ENCODE measurements around the gene DLGAP4.

The DLGAP4 gene

DNA sequence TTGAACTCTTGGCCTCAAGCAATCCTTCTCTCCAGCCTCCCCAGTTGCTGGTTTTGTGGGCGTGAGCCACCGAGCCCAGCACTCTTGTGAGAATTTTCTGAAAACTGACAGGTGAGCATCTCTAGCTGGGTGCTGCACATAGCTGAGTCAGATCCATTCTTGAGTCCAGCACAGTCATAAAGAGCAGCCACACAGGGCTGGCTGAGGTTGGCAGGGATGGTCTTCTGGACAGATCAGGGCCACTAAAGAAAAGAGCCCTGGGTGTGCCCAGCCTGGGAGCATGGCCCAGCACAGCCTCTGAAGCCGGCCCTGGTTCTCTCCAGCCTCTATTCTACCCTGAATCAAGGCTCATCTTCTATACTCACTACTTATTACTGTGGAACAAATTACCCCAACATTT is 11.5 kb downstream of the DLGAP4 start:
- no peak overlapping the region for H3K4me3 ChIP-seq (ENCODE audit: control insufficient read depth, low read depth, low read length)
- no peak for DNase-seq (ENCODE audit: low read depth)
- TF ChIP-seq, protein P1, sequence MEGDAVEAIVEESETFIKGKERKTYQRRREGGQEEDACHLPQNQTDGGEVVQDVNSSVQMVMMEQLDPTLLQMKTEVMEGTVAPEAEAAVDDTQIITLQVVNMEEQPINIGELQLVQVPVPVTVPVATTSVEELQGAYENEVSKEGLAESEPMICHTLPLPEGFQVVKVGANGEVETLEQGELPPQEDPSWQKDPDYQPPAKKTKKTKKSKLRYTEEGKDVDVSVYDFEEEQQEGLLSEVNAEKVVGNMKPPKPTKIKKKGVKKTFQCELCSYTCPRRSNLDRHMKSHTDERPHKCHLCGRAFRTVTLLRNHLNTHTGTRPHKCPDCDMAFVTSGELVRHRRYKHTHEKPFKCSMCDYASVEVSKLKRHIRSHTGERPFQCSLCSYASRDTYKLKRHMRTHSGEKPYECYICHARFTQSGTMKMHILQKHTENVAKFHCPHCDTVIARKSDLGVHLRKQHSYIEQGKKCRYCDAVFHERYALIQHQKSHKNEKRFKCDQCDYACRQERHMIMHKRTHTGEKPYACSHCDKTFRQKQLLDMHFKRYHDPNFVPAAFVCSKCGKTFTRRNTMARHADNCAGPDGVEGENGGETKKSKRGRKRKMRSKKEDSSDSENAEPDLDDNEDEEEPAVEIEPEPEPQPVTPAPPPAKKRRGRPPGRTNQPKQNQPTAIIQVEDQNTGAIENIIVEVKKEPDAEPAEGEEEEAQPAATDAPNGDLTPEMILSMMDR (conservative IDR thresholded peaks at IDR 0.05; ENCODE audit: control insufficient read depth, insufficient read depth, low read depth, low read length): no peak

- TF ChIP-seq, protein P1 (conservative IDR thresholded peaks at IDR 0.05; ENCODE audit: control insufficient read depth, insufficient read depth, low read depth, low read length): no peak
- no peak overlapping the region for H3K4me3 ChIP-seq (ENCODE audit: control insufficient read depth, low read depth, low read length)
- no peak for DNase-seq (ENCODE audit: low read depth)
These were observed 12.0 kb downstream of the DLGAP4 start for GRCh38 chr20:36318166-36318565.

DNA sequence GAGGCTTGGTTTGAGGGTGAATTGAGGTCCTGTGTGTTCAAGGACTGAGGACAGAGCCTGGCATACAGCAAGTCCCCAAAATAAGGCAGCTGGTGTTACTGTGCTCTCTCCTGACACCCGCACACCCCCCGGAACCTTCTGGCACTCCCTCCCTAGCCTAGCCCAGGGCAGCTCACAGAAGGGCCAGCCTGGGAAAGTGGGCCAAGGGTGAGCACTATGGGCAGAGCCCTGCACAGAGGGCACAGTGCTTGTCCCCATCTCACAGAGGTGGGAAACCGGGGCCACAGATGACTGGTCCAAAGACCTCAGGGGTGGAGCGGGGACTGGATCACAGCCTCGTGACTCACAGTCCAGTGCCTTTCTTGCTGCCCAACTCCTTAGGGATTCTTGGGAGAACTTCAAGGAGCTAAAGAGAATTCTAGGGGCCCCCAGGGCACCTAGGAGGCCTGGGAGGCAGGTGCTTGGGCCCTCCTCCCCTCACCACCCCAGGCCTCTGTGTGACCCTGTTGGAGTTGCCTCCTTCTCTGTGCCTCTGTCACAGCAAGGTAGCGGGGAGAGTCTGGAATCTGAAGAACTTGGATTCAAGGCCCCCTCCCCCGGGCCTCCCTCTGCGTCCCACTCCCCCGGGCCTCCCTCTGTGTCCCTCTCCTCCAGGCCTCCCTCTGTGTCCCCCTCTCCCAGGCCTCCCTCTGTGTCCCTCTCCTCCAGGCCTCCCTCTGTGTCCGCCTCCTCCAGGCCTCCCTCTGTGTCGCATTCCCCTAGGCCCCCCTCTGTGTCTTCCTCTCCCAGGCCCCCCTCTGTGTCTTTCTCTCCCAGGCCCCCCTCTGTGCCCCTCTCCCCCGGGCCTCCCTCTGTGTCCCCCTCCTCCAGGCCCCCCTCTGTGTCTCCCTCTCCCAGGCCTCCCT is 13.5 kb downstream of the DLGAP4 start:
- TF ChIP-seq, protein P1 (conservative IDR thresholded peaks at IDR 0.05; ENCODE audit: control insufficient read depth, insufficient read depth, low read depth, low read length): no peak
- H3K4me3 ChIP-seq (ENCODE audit: control insufficient read depth, low read depth, low read length): no peak overlapping the region
- DNase-seq (ENCODE audit: low read depth): no peak

- TF ChIP-seq, protein P1 (conservative IDR thresholded peaks at IDR 0.05; ENCODE audit: control insufficient read depth, insufficient read depth, low read depth, low read length): no peak
- no peak for DNase-seq (ENCODE audit: low read depth)
- no peak overlapping the region for H3K4me3 ChIP-seq (ENCODE audit: control insufficient read depth, low read depth, low read length)
These were observed 14.2 kb downstream of the DLGAP4 start for GRCh38 chr20:36320261-36320897.

DNA sequence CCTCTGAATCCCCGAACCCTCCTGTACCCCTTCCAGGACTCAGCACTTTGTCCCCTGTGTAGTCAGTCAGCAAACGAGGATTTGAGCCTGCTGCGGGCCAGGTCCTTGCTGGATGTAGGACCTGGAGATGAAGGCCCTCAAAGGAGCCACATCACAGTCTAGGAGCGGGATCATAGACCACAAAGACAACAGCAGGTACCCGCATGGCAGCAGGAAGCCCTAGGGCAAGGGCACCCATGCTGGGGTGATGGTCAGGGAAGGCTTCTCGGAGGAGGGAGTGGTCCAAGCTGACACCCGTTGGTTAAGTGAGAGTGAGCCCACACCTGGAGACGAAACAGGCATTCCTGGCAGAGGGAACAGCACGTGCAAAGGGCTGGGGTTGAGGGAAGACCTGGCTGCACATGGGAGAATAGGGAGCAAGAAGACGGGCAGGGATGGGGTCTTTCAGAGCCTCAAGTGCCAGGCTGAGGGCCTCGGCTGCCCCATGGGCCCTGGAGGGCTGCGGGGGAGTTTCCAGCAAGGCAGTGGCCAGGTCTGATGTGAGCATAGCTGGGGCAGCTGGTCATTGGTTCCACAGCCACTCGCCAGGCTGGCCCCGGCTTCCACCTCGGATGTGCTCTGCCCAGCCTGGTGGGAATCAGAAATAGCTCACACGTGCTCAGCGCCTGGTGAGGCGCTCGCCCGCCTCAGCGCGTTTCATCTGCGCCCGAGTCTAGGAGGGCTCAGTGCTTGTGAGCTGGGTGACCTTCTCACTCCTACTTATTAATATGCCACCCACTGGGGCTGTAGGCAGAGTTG is 15.0 kb downstream of the DLGAP4 start:
- TF ChIP-seq, protein P1 (conservative IDR thresholded peaks at IDR 0.05; ENCODE audit: control insufficient read depth, insufficient read depth, low read depth, low read length): no peak
- DNase-seq (ENCODE audit: low read depth): no peak
- no peak overlapping the region for H3K4me3 ChIP-seq (ENCODE audit: control insufficient read depth, low read depth, low read length)

DNA sequence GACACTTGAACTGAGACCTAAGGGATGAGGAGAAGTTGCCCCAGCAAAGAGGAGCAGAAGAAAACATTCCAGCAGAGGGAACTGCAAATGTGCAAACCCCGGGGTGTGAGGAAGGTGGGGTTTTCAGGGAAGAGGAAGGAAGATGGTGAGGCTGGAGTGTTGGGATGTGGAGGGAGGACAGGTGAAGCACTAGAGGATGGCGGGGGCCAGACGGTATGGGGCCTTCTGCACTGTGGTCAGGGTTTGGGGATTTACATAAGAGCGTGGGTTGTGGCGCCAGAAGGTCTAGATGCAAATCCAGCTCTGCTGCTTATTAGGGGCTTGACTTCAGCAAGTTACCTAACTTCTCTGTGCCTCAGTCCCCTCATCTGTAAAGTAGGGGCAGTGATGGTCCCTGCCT is 16.0 kb downstream of the DLGAP4 start:
- TF ChIP-seq, protein P1 (conservative IDR thresholded peaks at IDR 0.05; ENCODE audit: control insufficient read depth, insufficient read depth, low read depth, low read length): no peak
- no peak for DNase-seq (ENCODE audit: low read depth)
- no peak overlapping the region for H3K4me3 ChIP-seq (ENCODE audit: control insufficient read depth, low read depth, low read length)
